Activated CD4-positive, alpha-beta T cell treated with anti-CD3 and anti-CD28 coated beads for 36 hours (primary cell): Measurements from ENCODE around the gene MAGEC3. TPM values are rescaled to one million over a fixed set of nuclear protein-coding genes. Genes with fewer than 3 reads are reported as not detected.
"Not testable (repeated sequence)": the region's sequence is repeated elsewhere in the genome, so short reads cannot be mapped to it uniquely, and the experiment has no call there.

Experiments
- ATAC-seq: fragments of 200-7000 bp; cut with Tn5 transposase; one replicate; pipeline ENCODE4 v1.10.0; 2021; ENCODE audit warnings: mild to moderate bottlenecking, moderate library complexity
- CTCF ChIA-PET: fragments of 350-600 bp; sonication (Branson Sonifier 250); formaldehyde crosslinking; loops from one replicate; lab custom pipeline; 2021; ENCODE audit warnings: antibody characterized with exemption; lab: Charles Lee
- POLR2A ChIA-PET: fragments of 350-600 bp; sonication (Branson Sonifier 250); formaldehyde crosslinking; loops from one replicate; lab custom pipeline; 2021; ENCODE audit warnings: antibody characterized with exemption, inconsistent platforms; lab: Charles Lee
- DNase-seq: peaks from one replicate; pipeline ENCODE4 v3.0.0-alpha.2; 2020
- H3K27ac Mint-ChIP-seq: one replicate; pipeline ENCODE4 v1.8.0; 2021; ENCODE audit warnings: mixed read lengths
- H3K27me3 Mint-ChIP-seq: one replicate; pipeline ENCODE4 v1.8.0; 2021; ENCODE audit warnings: mixed read lengths
- H3K36me3 Mint-ChIP-seq: one replicate; pipeline ENCODE4 v1.8.0; 2021; ENCODE audit warnings: low read depth, mixed read lengths
- H3K4me1 Mint-ChIP-seq: one replicate; pipeline ENCODE4 v1.8.0; 2021; ENCODE audit warnings: mixed read lengths
- H3K4me3 Mint-ChIP-seq: one replicate; pipeline ENCODE4 v1.8.0; 2021; ENCODE audit warnings: mild to moderate bottlenecking, moderate library complexity, mixed read lengths
- H3K9me3 Mint-ChIP-seq: one replicate; pipeline ENCODE4 v1.8.0; 2021; ENCODE audit warnings: low read depth, mixed read lengths
- intact Hi-C, 2 experiments: fragments of 100-400 bp; cut with DNase I in 1 of 2; cut with micrococcal nuclease in 1 of 2; formaldehyde crosslinking; loops; one replicate each; pipeline versions ENCODE4 v1.14.2 to v1.15.1; 2022 to 2024; cut with DNase I, micrococcal nuclease
- total RNA-seq, 2 experiments: library from RNA; stranded (reverse); gene quantifications; one replicate each; pipeline ENCODE4 v1.2.3, GENCODE V29; 2021

Gene MAGEC3, protein sequence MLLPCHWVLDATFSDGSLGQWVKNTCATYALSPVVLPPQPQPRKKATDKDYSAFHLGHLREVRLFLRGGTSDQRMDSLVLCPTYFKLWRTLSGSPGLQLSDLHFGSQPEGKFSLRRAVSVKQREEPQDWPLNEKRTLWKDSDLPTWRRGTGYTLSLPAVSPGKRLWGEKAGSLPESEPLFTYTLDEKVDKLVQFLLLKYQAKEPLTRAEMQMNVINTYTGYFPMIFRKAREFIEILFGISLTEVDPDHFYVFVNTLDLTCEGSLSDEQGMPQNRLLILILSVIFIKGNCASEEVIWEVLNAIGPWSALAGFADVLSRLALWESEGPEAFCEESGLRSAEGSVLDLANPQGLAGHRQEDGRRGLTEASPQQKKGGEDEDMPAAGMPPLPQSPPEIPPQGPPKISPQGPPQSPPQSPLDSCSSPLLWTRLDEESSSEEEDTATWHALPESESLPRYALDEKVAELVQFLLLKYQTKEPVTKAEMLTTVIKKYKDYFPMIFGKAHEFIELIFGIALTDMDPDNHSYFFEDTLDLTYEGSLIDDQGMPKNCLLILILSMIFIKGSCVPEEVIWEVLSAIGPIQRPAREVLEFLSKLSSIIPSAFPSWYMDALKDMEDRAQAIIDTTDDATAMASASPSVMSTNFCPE
- not detected for total RNA-seq

DNA sequence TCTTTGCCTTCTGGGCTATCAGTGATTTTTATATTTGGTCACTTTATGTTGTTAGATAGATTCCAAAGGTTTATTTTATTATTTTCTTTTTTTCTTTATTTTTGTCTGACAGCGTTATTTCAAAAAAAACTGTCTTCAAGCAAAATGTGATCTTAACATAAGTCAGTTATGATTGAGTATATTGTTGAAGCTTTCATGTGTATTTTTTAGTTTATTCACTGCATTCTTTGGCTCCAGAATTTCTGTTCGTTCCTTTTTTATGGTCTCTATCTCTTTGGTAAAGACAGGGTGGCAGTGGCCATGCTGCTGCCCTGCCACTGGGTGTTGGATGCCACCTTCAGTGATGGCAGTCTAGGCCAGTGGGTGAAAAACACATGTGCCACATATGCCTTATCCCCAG is at the start of gene MAGEC3:
TSS of gene MAGEC3 (plus strand) at position 301 of the 400 bp plus-strand sequence. CDS start at position 301, 0 bp downstream.
- Mint-ChIP-seq H3K9me3 (peaks cover 2% of the 10 kb centered on the region), H3K36me3 (no peaks in the 10 kb centered on the region), H3K27ac (no peak within 1 kb of the TSS), H3K4me3 (no peak within 1 kb of the TSS), H3K4me1 (no peaks in the 10 kb centered on the region), H3K27me3 (no peaks in the 10 kb centered on the region)
- ChIA-PET CTCF (no interaction called here), POLR2A (no interaction called here)
- ATAC-seq (no peak), DNase-seq (no peak)
- intact Hi-C loops = no loop called here

DNA sequence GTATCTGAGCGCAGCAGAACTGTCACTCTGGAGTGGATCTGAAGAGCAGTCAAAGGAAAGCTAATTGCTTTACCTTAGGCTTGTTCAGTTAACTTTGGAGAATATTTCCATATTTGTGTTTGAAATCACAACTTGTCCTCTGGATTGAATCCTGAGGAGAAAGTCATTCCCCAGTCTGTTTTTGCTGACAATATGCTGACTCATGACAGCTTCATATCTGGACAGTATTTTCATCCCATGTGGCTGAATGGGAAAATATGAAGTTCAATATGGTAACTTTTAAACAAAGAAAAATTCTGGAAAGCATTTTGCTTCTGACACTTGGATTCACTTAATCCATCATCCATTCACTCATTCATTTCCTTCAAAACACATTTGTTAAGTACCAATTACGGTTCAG is 46.3 kb upstream of the MAGEC3 start:
- CTCF ChIA-PET = no interaction called here
- Mint-ChIP-seq H3K27ac (no peak overlapping the region), H3K36me3 (no peaks in the 10 kb centered on the region), H3K4me3 (no peak overlapping the region), H3K27me3 (no peaks in the 10 kb centered on the region), H3K4me1 (no peaks in the 10 kb centered on the region), H3K9me3 (no peaks in the 10 kb centered on the region)
- no peak for ATAC-seq
- no peak for DNase-seq
- intact Hi-C loops = no loop called here
- POLR2A ChIA-PET = no interaction called here

DNA sequence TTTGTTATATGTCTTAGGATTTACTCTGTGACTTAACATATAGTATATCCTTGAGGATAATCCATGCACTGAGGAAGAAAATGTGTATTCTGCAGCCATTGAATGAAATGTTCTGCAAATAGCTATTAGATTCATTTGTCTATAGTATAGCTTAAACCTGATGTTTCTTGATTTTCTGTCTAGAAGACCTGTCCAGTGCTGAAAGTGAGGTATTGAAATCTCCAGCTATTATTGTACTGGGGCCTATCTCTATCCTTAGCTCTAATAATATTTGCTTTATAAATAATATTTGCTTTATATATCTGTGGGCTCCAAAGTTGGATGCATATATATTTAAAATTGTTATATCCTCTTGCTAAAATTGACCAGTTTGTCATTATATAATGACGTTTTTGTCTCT is 26.7 kb upstream of the MAGEC3 start:
- ChIA-PET CTCF (no interaction called here), POLR2A (no interaction called here)
- Mint-ChIP-seq H3K4me1 (no peaks in the 10 kb centered on the region), H3K9me3 (no peaks in the 10 kb centered on the region), H3K27ac (no peak overlapping the region), H3K4me3 (no peak overlapping the region), H3K36me3 (no peaks in the 10 kb centered on the region), H3K27me3 (no peaks in the 10 kb centered on the region)
- no peak for ATAC-seq
- no peak for DNase-seq
- intact Hi-C loops = no loop called here

DNA sequence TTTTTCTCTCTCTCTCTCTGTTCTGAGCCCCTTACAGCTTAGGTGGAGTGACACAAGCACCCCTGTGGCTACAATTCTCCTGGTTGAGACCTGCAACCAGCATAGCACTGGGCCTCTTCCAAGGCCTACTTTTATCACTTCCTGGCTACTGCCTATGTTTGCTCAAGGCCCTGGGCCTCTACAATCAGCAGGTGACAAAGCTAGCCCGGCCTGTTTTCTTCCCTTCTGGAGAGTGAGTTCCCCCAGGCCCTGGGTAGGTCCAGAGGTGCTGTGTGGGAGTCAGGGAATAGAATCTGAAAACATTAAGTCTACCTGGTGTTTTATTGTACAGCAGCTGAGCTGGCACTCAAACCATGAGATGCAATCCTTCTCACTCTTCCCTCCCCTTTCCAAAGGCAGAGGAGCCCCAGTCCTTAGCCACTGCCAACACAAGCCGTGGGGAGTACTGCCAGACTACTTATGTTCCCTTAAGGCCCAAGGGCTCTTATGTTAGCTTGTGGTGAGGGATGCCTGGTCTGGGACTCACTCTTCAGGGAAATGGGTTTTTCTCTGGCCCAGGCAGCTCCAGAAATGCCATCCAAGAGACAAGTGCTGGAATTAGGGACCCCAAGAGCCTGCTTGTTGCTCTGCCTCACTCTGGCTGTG is 23.8 kb upstream of the MAGEC3 start:
- no peak overlapping the region for H3K27ac Mint-ChIP-seq
- no peak for ATAC-seq
- no peaks in the 10 kb centered on the region for H3K9me3 Mint-ChIP-seq
- ChIA-PET CTCF (no interaction called here), POLR2A (no interaction called here)
- no peak for DNase-seq
- H3K27me3 Mint-ChIP-seq = no peaks in the 10 kb centered on the region
- no peaks in the 10 kb centered on the region for H3K4me1 Mint-ChIP-seq
- intact Hi-C loops = no loop called here
- H3K36me3 Mint-ChIP-seq = no peaks in the 10 kb centered on the region
- H3K4me3 Mint-ChIP-seq = no peak overlapping the region

- Mint-ChIP-seq H3K4me1 (no peaks in the 10 kb centered on the region), H3K27me3 (no peaks in the 10 kb centered on the region), H3K36me3 (no peaks in the 10 kb centered on the region), H3K4me3 (no peak overlapping the region), H3K27ac (no peak overlapping the region), H3K9me3 (no peaks in the 10 kb centered on the region)
- POLR2A ChIA-PET = no interaction called here
- CTCF ChIA-PET = no interaction called here
- DNase-seq (no peak), ATAC-seq (no peak)
- intact Hi-C loops = no loop called here
These were observed 22.2 kb upstream of the MAGEC3 start for GRCh38 chrX:141815904-141816303.

DNA sequence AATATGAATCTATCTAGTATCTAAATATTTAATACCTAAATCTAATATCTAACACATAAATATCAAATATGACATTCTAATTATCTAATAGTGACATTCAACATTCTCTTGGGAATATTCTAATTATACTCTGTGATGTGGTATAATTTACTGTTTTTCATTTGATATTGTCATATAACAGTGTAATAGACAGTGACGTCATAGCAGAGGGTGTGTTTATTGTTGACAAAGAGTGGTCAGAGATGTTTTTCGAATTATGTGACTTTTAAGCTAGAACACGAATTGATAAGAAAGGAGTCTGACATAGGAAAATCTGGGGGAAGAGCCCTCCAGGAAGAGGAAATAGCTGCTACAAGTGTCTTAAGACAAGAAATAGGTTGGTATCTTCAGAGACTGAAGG is 5.9 kb upstream of the MAGEC3 start:
- ATAC-seq (no peak), DNase-seq (no peak)
- H3K27me3 Mint-ChIP-seq = no peaks in the 10 kb centered on the region
- ChIA-PET CTCF (no interaction called here), POLR2A (no interaction called here)
- H3K4me1 Mint-ChIP-seq = no peaks in the 10 kb centered on the region
- H3K4me3 Mint-ChIP-seq = no peak overlapping the region
- intact Hi-C loops = no loop called here
- no peak overlapping the region for H3K27ac Mint-ChIP-seq
- H3K36me3 Mint-ChIP-seq = no peaks in the 10 kb centered on the region
- H3K9me3 Mint-ChIP-seq = no peaks in the 10 kb centered on the region

DNA sequence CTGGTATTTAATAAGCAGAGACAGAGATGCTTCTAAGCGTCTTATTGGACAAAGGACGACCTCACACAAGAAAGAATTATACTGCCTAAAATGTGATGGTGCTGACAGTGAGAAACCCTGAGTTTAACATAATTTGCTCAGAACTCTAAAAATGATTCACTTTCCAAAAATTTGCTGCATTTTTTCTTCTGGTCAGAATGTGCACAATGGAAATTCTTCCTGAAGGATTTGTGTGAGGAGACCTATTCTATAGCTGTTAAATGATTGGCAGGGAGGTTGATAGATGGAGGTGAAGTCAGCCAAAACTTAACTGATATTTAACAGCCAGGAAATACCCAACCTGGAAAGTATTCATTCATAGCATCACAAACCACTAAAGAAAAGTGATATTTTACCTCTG is 1.7 kb downstream of the MAGEC3 start:
- intact Hi-C loops = no loop called here
- Mint-ChIP-seq H3K4me3 (no peak overlapping the region), H3K27ac (no peak overlapping the region), H3K36me3 (no peaks in the 10 kb centered on the region), H3K9me3 (peaks cover 2% of the 10 kb centered on the region), H3K27me3 (no peaks in the 10 kb centered on the region), H3K4me1 (no peaks in the 10 kb centered on the region)
- no peak for DNase-seq
- ATAC-seq = no peak
- CTCF ChIA-PET = no interaction called here
- POLR2A ChIA-PET = no interaction called here

GRCh38 chrX:141857479-141857878 is 19.4 kb downstream of the MAGEC3 start:
- Mint-ChIP-seq H3K27me3 (no peaks in the 10 kb centered on the region), H3K9me3 (peaks cover 5% of the 10 kb centered on the region), H3K36me3 (no peaks in the 10 kb centered on the region), H3K4me3 (no peak overlapping the region), H3K4me1 (no peaks in the 10 kb centered on the region), H3K27ac (no peak overlapping the region)
- DNase-seq (no peak), ATAC-seq (no peak)
- ChIA-PET CTCF (no interaction called here), POLR2A (no interaction called here)
- intact Hi-C loops = no loop called here

GRCh38 chrX:141879616-141880015 is 41.5 kb downstream of the MAGEC3 start:
- CTCF ChIA-PET = no interaction called here
- H3K4me3 Mint-ChIP-seq = no peak overlapping the region
- no peaks in the 10 kb centered on the region for H3K9me3 Mint-ChIP-seq
- H3K4me1 Mint-ChIP-seq = no peaks in the 10 kb centered on the region
- POLR2A ChIA-PET = no interaction called here
- intact Hi-C loops = no loop called here
- H3K36me3 Mint-ChIP-seq = no peaks in the 10 kb centered on the region
- H3K27me3 Mint-ChIP-seq = no peaks in the 10 kb centered on the region
- no peak overlapping the region for H3K27ac Mint-ChIP-seq
- DNase-seq (no peak), ATAC-seq (no peak)

DNA sequence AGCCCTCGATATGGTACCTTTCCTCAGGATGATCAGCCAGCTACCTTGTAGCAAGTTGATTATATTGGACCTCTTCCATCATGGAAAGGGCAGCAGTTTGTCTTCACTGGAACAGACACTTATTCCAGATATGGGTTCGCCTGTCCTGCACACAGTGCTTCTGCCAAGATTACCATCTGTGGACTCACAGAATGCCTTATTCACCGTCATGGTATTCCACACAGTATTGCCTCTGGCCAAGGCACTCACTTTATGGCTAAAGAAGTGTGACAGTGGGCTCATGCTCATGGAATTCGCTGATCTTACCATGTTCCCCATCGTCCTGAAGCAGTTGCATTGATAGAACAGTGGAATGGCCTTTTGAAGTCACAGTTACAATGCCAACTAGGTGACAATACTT is 50.7 kb downstream of the MAGEC3 start:
- CTCF ChIA-PET, H3K36me3 Mint-ChIP-seq, H3K4me3 Mint-ChIP-seq, H3K27me3 Mint-ChIP-seq, H3K27ac Mint-ChIP-seq, POLR2A ChIA-PET, H3K4me1 Mint-ChIP-seq, H3K9me3 Mint-ChIP-seq, ATAC-seq, intact Hi-C loops, DNase-seq: not testable (repeated sequence)

DNA sequence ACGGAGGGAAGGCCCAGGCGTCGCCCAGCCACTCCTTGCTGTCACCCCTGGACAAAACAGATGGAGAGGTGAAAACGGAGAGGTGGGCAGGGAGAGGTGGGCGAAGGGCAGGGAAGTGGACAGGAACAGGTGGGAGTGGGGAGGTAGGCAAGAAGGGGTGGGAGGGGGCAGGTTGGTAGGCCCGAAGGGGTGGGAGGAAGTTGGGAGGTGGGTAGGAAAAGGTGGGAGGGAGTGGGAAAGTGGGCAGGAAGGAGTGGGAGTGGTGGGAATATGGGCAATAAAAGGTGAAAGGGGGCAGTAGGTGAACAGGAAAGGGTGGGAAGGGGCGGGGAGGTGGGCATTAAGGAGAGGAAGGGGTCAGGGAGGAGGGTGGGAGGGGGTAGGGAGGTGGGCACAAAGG is 56.6 kb downstream of the MAGEC3 start:
- ATAC-seq (no peak), DNase-seq (no peak)
- Mint-ChIP-seq H3K4me1 (no peaks in the 10 kb centered on the region), H3K27ac (no peak overlapping the region), H3K4me3 (no peak overlapping the region), H3K9me3 (no peaks in the 10 kb centered on the region), H3K27me3 (no peaks in the 10 kb centered on the region), H3K36me3 (no peaks in the 10 kb centered on the region)
- CTCF ChIA-PET = no interaction called here
- POLR2A ChIA-PET = no interaction called here
- intact Hi-C loops = no loop called here

DNA sequence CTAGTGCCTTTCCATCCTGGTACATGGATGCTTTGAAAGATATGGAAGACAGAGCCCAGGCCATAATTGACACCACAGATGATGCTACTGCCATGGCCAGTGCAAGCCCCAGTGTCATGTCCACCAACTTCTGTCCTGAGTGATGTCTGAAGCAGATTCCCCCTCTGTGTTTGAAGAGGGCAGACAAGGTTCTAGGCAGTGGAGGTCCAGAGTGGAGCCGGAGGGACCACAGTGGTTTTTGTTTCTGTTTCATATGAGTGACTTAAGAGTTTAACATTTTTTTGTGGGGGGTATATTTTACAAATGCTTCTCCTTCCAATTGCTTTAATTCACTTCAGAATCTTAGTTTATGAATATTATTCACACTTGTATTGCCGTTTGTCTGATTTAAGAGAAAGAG is 59.6 kb downstream of the MAGEC3 start:
- H3K36me3 Mint-ChIP-seq = no peaks in the 10 kb centered on the region
- ChIA-PET POLR2A (no interaction called here), CTCF (no interaction called here)
- intact Hi-C loops = no loop called here
- H3K27me3 Mint-ChIP-seq = no peaks in the 10 kb centered on the region
- H3K4me1 Mint-ChIP-seq = no peaks in the 10 kb centered on the region
- no peaks in the 10 kb centered on the region for H3K9me3 Mint-ChIP-seq
- DNase-seq (no peak), ATAC-seq (no peak)
- H3K27ac Mint-ChIP-seq = no peak overlapping the region
- no peak overlapping the region for H3K4me3 Mint-ChIP-seq
